K562 (cell line): ENCODE data around the gene PAFAH1B1. TPM values are rescaled to one million over a fixed set of nuclear protein-coding genes. Genes with fewer than 3 reads are reported as not detected.

Experiments
- ATAC-seq: fragments of 200-7000 bp; cut with Tn5 transposase; 3 replicates; pipeline ENCODE4 v1.9.1; 2020; ENCODE audit warnings: moderate library complexity
- BruUV-seq: library from RNA; stranded (reverse); fragments of 400-500 nt; replicated peaks from 2 replicates; lab custom pipeline; 2021; lab: Mats Ljungman, UMichigan
- CTCF ChIA-PET: fragments of 300-600 bp; formaldehyde crosslinking; extraction: SDS; loops from one replicate; lab custom pipeline; 2021; ENCODE audit warnings: low intra/inter-chr PET ratio; lab: Yijun Ruan, JAX
- POLR2A ChIA-PET: fragments of 300-600, 350-650 bp; sonication (Branson Sonifier 250); formaldehyde crosslinking; extraction: SDS; loops from one replicate; lab custom pipeline; 2021; ENCODE audit warnings: antibody characterized with exemption, inconsistent platforms; lab: Yijun Ruan, JAX
- DNase-seq, 4 experiments: peaks; one replicate each; pipeline versions ENCODE4 v3.0.0 to v3.0.0-alpha.2; 2011 to 2018; ENCODE audit warnings: low spot score in 3 of 4, mixed read lengths in 3 of 4; ENCODE audit errors: extremely low read depth in 1 of 4
- FAIRE-seq: peaks from 2 replicates; lab custom pipeline; 2011; peaks lifted over from hg19 to GRCh38; lab: Jason Lieb, UNC
- H2AFZ ChIP-seq: 2 replicates; pipeline ENCODE4 v1.6.0; 2011; ENCODE audit warnings: low read depth, low read length, control low read depth, inconsistent platforms
- H3K27ac ChIP-seq: fragments of 200-600 bp; 3 replicates; pipeline ENCODE4 v1.8.0; 2011; ENCODE audit warnings: low read depth, mild to moderate bottlenecking, control low read depth, inconsistent platforms, low read length, moderate library complexity, mixed read lengths; ENCODE audit errors: extremely low read depth
- H3K27me3 ChIP-seq, 2 experiments: fragments of 300-600 bp in 1 of 2; 2 replicates in 1 of 2; 3 replicates in 1 of 2; pipeline versions ENCODE4 v1.6.0 to v1.8.0; 2011; ENCODE audit warnings: inconsistent platforms in 2 of 2, low read length in 2 of 2, mild to moderate bottlenecking in 1 of 2, mixed read lengths in 1 of 2, moderate library complexity in 1 of 2; ENCODE audit not compliant: control insufficient read depth in 2 of 2, insufficient read depth in 2 of 2
- H3K36me3 ChIP-seq: fragments of 300-600 bp; 3 replicates; pipeline ENCODE4 v1.8.0; 2011; ENCODE audit warnings: mild to moderate bottlenecking, low read length, inconsistent platforms; ENCODE audit not compliant: control insufficient read depth, insufficient read depth
- H3K4me1 ChIP-seq, 2 experiments: fragments of 200-600 bp in 1 of 2; replicated peaks in 1 of 2; 2 replicates in 1 of 2; 3 replicates in 1 of 2; pipeline versions ENCODE4 v1.5.1 to v1.8.0; 2011; ENCODE audit warnings: inconsistent platforms in 2 of 2, low read length in 2 of 2, mild to moderate bottlenecking in 1 of 2, mixed read lengths in 1 of 2, moderate library complexity in 1 of 2; ENCODE audit not compliant: control insufficient read depth in 2 of 2, insufficient read depth in 2 of 2
- H3K4me2 ChIP-seq: 2 replicates; pipeline ENCODE4 v1.6.1; 2011; ENCODE audit warnings: low read length, control low read depth, inconsistent platforms, mixed read lengths; ENCODE audit not compliant: insufficient read depth
- H3K4me3 ChIP-seq: fragments of 200-600 bp; sonication (generic), shearing (Covaris generic); 2 replicates; pipeline ENCODE4 v1.5.1; 2016; ENCODE audit warnings: control low read depth, inconsistent platforms
- H3K79me2 ChIP-seq: fragments of 200-600 bp; 3 replicates; pipeline ENCODE4 v1.8.0; 2011; ENCODE audit warnings: low read length, inconsistent platforms; ENCODE audit not compliant: control insufficient read depth, insufficient read depth
- H3K9ac ChIP-seq, 2 experiments: 2 replicates each; pipeline versions ENCODE4 v1.6.0 to v1.6.1; 2011; ENCODE audit warnings: low read depth in 2 of 2, low read length in 2 of 2, control low read depth in 1 of 2, inconsistent platforms in 1 of 2, mild to moderate bottlenecking in 1 of 2, mixed read lengths in 1 of 2; ENCODE audit not compliant: insufficient read depth in 1 of 2
- H3K9me1 ChIP-seq: one replicate; pipeline ENCODE4 v1.6.0; 2011; ENCODE audit warnings: inconsistent platforms, mild to moderate bottlenecking, low read length, moderate library complexity; ENCODE audit not compliant: control insufficient read depth, insufficient read depth
- H3K9me3 ChIP-seq: replicated peaks from 2 replicates; pipeline ENCODE4 v1.5.1; 2011; ENCODE audit warnings: low read depth, low read length, inconsistent platforms; ENCODE audit not compliant: control insufficient read depth, insufficient read depth
- H4K20me1 ChIP-seq: replicated peaks from 2 replicates; pipeline ENCODE4 v1.6.1; 2011; ENCODE audit warnings: low read length, inconsistent platforms, mixed read lengths; ENCODE audit not compliant: control insufficient read depth, insufficient read depth
- BRD4 ChIP-seq: fragments of 200-600 bp; sonication (generic); IDR thresholded peaks from 2 replicates; pipeline ENCODE4 v1.6.1; 2017; ENCODE audit warnings: inconsistent platforms
- CBX8 ChIP-seq: fragments of 200-600 bp; sonication (generic); IDR thresholded peaks from 2 replicates; pipeline ENCODE4 v1.6.1; 2012; ENCODE audit warnings: borderline replicate concordance, mixed run types, low read depth, mild to moderate bottlenecking, moderate library complexity, mixed read lengths, low read length, control low read depth, inconsistent platforms; ENCODE audit not compliant: poor library complexity, severe bottlenecking; ENCODE audit errors: extremely low read depth
- CREM ChIP-seq: IDR thresholded peaks from 2 replicates; pipeline ENCODE4 v1.6.1; 2014; ENCODE audit warnings: antibody characterized with exemption, low read depth
- HNRNPLL ChIP-seq: fragments of 200-400 bp; formaldehyde crosslinking; IDR thresholded peaks from 2 replicates; pipeline ENCODE4 v1.6.1; 2017; ENCODE audit warnings: low read length, low read depth, mild to moderate bottlenecking; ENCODE audit not compliant: poor library complexity, severe bottlenecking
- PHB2 ChIP-seq: fragments of 450-650 bp; IDR thresholded peaks from 2 replicates; pipeline ENCODE4 v1.6.1; 2017; ENCODE audit warnings: low read depth
- POLR2H ChIP-seq: IDR thresholded peaks from 2 replicates; pipeline ENCODE4 v1.6.1; 2016; ENCODE audit warnings: missing genetic modification characterization, low read depth, mild to moderate bottlenecking, control low read depth, missing compliant biosample characterization, moderate library complexity
- PRMT5 ChIP-seq: sonication (generic); formaldehyde crosslinking; IDR thresholded peaks from 2 replicates; pipeline ENCODE4 v1.5.0; 2020; ENCODE audit warnings: missing genetic modification reagents
- SMARCA5 ChIP-seq: fragments of 450-650 bp; IDR thresholded peaks from 2 replicates; pipeline ENCODE4 v1.6.1; 2016
- ZNF445 ChIP-seq: fragments of 250-450 bp; sonication (Bioruptor Pico); IDR thresholded peaks from 2 replicates; pipeline ENCODE4 v1.4.0; 2020; ENCODE audit warnings: low read depth, mild to moderate bottlenecking, moderate library complexity
- ZNF644 ChIP-seq: fragments of 200-800 bp; sonication (Bioruptor generic); IDR thresholded peaks from 2 replicates; pipeline ENCODE4 v1.6.1; 2016; ENCODE audit warnings: low read depth, missing genetic modification characterization, missing compliant biosample characterization
- WGBS: fragments of 100-300 bp; shearing (Covaris generic); methylation state at CpG from one replicate; pipeline ENCODE4 v1.1.6; 2016; ENCODE audit warnings: low coverage, mixed read lengths; ENCODE audit not compliant: insufficient coverage; ENCODE audit errors: missing lambda C conversion rate; 5-methylcytosine and 5-hydroxymethylcytosine counted together
- in situ Hi-C: fragments of 300-500 bp; cut with MboI; formaldehyde crosslinking; loops from 4 replicates; pipeline ENCODE4 v1.15.0; 2018; ENCODE audit warnings: inconsistent platforms, mixed read lengths
- intact Hi-C: fragments of 100-400 bp; cut with micrococcal nuclease; formaldehyde crosslinking; loops from 2 replicates; pipeline ENCODE4 v1.14.2; 2022
- polyA plus RNA-seq, 8 experiments: library from polyadenylated mRNA; depleted of rRNA in 4 of 8; stranded (reverse) in 5 of 8; unstranded in 3 of 8; fragments of >200 nt; fragmentation: Nextera tagmentation in 2 of 8; fragmentation: Illumina TruSeq in 1 of 8; extraction: Ambion mirVana in 2 of 8; extraction: Trizol in 1 of 8; gene quantifications; 2 replicates each; pipeline versions ENCODE4 v1.2.1 to v1.2.3, GENCODE V29; 2011 to 2014; ENCODE audit warnings: inconsistent platforms in 1 of 8, missing spikeins in 1 of 8
- total RNA-seq, 7 experiments: library from RNA; depleted of rRNA in 6 of 7; stranded (reverse); fragments of >200 nt in 6 of 7; fragmentation: Illumina TruSeq in 2 of 7; extraction: Trizol in 2 of 7; gene quantifications; 2 replicates each; pipeline versions ENCODE4 v1.2.1 to v1.2.3, GENCODE V29; 2011 to 2021; ENCODE audit warnings: low replicate concordance in 1 of 7
- TF ChIP-seq, protein P1 (sequence below): sonication (generic); formaldehyde crosslinking; IDR thresholded peaks from 2 replicates; pipeline ENCODE4 v1.8.0; 2022; ENCODE audit warnings: missing genetic modification reagents, mild to moderate bottlenecking, borderline replicate concordance
- TF ChIP-seq, protein P2 (sequence below): fragments of 450-650 bp; IDR thresholded peaks from 2 replicates; pipeline ENCODE4 v1.6.1; 2016

The PAFAH1B1 gene
- total and polyA plus RNA-seq, 9 of the 15 experiments (the other 6 are each of a cell fraction or from before 2014, with no cell fraction given) = 23.3 to 66.4 (median 40.2) TPM

DNA sequence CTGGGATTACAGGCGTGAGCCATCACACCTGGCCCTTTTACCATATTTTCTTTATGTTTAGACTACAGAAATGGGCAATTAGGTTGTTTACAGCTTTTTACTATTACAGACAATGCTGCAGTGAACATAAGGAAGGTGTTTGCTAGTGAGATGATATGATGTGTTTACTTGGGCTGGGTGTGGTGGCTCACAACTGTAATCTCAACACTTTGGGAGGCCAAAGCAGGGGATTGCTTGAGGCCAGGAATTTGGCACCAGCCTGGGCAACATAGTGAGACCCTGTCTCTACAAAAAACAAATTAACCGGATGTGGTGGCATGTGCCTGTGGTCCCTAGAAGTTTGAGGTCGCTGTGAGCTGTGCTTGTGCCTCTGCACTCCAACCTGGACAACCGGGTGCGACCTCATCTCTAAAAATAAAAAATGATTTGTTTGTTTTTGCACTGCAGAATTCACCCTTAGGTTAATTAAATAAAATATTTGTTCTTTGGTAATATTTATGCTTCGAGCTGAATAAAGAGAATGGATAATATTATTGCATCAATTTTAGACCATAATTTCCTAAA lies 15.0 kb downstream of the PAFAH1B1 start:
- peaks cover 15% of the 10 kb centered on the region for H4K20me1 ChIP-seq
- WGBS = 74% methylated on average over 5 of the region's 6 CpGs
- TF ChIP-seq ZNF644 (tag) (no peak), HNRNPLL (no peak), ZNF445 (CRISPR knock-in tag) (no peak), CREM (no peak), BRD4 (no peak), PHB2 (no peak), PRMT5 (CRISPR knock-in tag) (no peak), POLR2H (tag) (no peak), SMARCA5 (no peak), CBX8 (no peak)
- TF ChIP-seq, protein P1, sequence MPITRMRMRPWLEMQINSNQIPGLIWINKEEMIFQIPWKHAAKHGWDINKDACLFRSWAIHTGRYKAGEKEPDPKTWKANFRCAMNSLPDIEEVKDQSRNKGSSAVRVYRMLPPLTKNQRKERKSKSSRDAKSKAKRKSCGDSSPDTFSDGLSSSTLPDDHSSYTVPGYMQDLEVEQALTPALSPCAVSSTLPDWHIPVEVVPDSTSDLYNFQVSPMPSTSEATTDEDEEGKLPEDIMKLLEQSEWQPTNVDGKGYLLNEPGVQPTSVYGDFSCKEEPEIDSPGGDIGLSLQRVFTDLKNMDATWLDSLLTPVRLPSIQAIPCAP (CRISPR knock-in tag) = no peak
- TF ChIP-seq, protein P2, sequence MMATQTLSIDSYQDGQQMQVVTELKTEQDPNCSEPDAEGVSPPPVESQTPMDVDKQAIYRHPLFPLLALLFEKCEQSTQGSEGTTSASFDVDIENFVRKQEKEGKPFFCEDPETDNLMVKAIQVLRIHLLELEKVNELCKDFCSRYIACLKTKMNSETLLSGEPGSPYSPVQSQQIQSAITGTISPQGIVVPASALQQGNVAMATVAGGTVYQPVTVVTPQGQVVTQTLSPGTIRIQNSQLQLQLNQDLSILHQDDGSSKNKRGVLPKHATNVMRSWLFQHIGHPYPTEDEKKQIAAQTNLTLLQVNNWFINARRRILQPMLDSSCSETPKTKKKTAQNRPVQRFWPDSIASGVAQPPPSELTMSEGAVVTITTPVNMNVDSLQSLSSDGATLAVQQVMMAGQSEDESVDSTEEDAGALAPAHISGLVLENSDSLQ = no peak
- ATAC-seq (no peak), DNase-seq (no peak), FAIRE-seq (no peak)
- H3K9ac ChIP-seq = no peak overlapping the region
- H3K27ac ChIP-seq = no peak overlapping the region
- H2AFZ ChIP-seq = no peak overlapping the region
- H3K27me3 ChIP-seq = no peaks in the 10 kb centered on the region
- in situ Hi-C loops (no loop called here), intact Hi-C loops (no loop called here)
- H3K9me3 ChIP-seq = no peaks in the 10 kb centered on the region
- peaks cover 93% of the 10 kb centered on the region for H3K79me2 ChIP-seq
- H3K4me2 ChIP-seq = no peak overlapping the region
- POLR2A ChIA-PET = no interaction called here
- peaks cover 2% of the 10 kb centered on the region for H3K9me1 ChIP-seq
- CTCF ChIA-PET = no interaction called here
- no TSS peak for BruUV-seq
- no peak overlapping the region for H3K4me3 ChIP-seq
- H3K36me3 ChIP-seq = no peaks in the 10 kb centered on the region; the same call in 2 of the 3 replicates
- H3K4me1 ChIP-seq = peaks cover 7 to 12% of the 10 kb centered on the region in 2 experiments; a peak in 4 of 5 replicates
